GM06990 (cell line): ENCODE results near the gene ZRANB1.

Experiments
- DNase-seq: peaks from one replicate; pipeline ENCODE4 v3.0.0-alpha.2; 2011; ENCODE audit not compliant: insufficient read length; ENCODE audit errors: extremely low read depth
- H3K27me3 ChIP-seq: replicated peaks from 2 replicates; pipeline ENCODE4 v1.6.0; 2011; ENCODE audit warnings: low read length; ENCODE audit not compliant: control insufficient read depth, insufficient read depth
- H3K36me3 ChIP-seq: 2 replicates; pipeline ENCODE4 v1.5.1; 2011; ENCODE audit warnings: low read length; ENCODE audit not compliant: control insufficient read depth, insufficient read depth
- H3K4me3 ChIP-seq: replicated peaks from 2 replicates; pipeline ENCODE4 v1.5.1; 2011; ENCODE audit warnings: low read depth, mild to moderate bottlenecking, control low read depth, low read length
- CTCF ChIP-seq: IDR thresholded peaks from 2 replicates; pipeline ENCODE4 v1.5.1; 2011; ENCODE audit warnings: low read length, control low read depth, mild to moderate bottlenecking, inconsistent platforms; ENCODE audit not compliant: insufficient read depth, poor library complexity, severe bottlenecking

ZRANB1 gene

GRCh38 chr10:124899151-124899550, 42.8 kb upstream of the ZRANB1 start:
- no peak overlapping the region for H3K4me3 ChIP-seq
- H3K36me3 ChIP-seq: no peaks in the 10 kb centered on the region
- H3K27me3 ChIP-seq: no peaks in the 10 kb centered on the region; the same call in 1 of the 2 replicates
- TF ChIP-seq CTCF: no peak
- DNase-seq: no peak

GRCh38 chr10:124902462-124902861, 39.5 kb upstream of the ZRANB1 start:
- no peak for DNase-seq
- Histone ChIP-seq H3K36me3 (no peaks in the 10 kb centered on the region), H3K4me3 (no peak overlapping the region), H3K27me3 (no peaks in the 10 kb centered on the region; the same call in 1 of the 2 replicates)
- no peak for TF ChIP-seq CTCF

- Histone ChIP-seq H3K4me3 (no peak overlapping the region), H3K36me3 (no peaks in the 10 kb centered on the region), H3K27me3 (no peaks in the 10 kb centered on the region; the same call in 1 of the 2 replicates)
- TF ChIP-seq CTCF: no peak
- no peak for DNase-seq
These were observed 38.8 kb upstream of the ZRANB1 start for GRCh38 chr10:124903111-124903510.

GRCh38 chr10:124904796-124905195, 37.1 kb upstream of the ZRANB1 start:
- DNase-seq: no peak
- Histone ChIP-seq H3K36me3 (no peaks in the 10 kb centered on the region), H3K4me3 (no peak overlapping the region), H3K27me3 (no peaks in the 10 kb centered on the region; the same call in 1 of the 2 replicates)
- no peak for TF ChIP-seq CTCF

GRCh38 chr10:124906551-124907001, 35.3 kb upstream of the ZRANB1 start:
- no peaks in the 10 kb centered on the region; the same call in 1 of the 2 replicates for H3K27me3 ChIP-seq
- no peak for TF ChIP-seq CTCF
- DNase-seq: no peak
- no peaks in the 10 kb centered on the region for H3K36me3 ChIP-seq
- no peak overlapping the region for H3K4me3 ChIP-seq

GRCh38 chr10:124909563-124909962, 32.4 kb upstream of the ZRANB1 start:
- no peak overlapping the region for H3K4me3 ChIP-seq
- H3K36me3 ChIP-seq: no peaks in the 10 kb centered on the region
- no peak for DNase-seq
- no peaks in the 10 kb centered on the region for H3K27me3 ChIP-seq
- TF ChIP-seq CTCF: no peak
